Activated T-helper 1 cell treated with anti-CD3 and anti-CD28 coated beads, Interleukin-12 subunit alpha, Interleukin-12 subunit beta, Interleukin-2, Interleukin-4 antibody, amounts not matched to agents 30 ng/mL and 10 ng/mL and 1 ng/mL, durations not matched to agents 14 hours and 24 hours and 36 hours (primary cell): ENCODE measurements around the gene CTBP2. TPM values are rescaled to one million over a fixed set of nuclear protein-coding genes. Genes with fewer than 3 reads are reported as not detected.

Experiments used
- DNase-seq: peaks from one replicate; pipeline ENCODE4 v3.0.0; 2021; ENCODE audit warnings: low spot score
- H3K27ac Mint-ChIP-seq: one replicate; pipeline ENCODE4 v1.8.0; 2021; ENCODE audit warnings: mild to moderate bottlenecking, mixed read lengths
- H3K27me3 Mint-ChIP-seq: one replicate; pipeline ENCODE4 v1.8.0; 2022; ENCODE audit warnings: mild to moderate bottlenecking, moderate library complexity, mixed read lengths; ENCODE audit not compliant: insufficient read depth
- H3K36me3 Mint-ChIP-seq: one replicate; pipeline ENCODE4 v1.8.0; 2021; ENCODE audit warnings: low read depth, mixed read lengths
- H3K4me1 Mint-ChIP-seq: one replicate; pipeline ENCODE4 v1.8.0; 2021; ENCODE audit warnings: low read depth, mixed read lengths
- H3K4me3 Mint-ChIP-seq: one replicate; pipeline ENCODE4 v1.8.0; 2021; ENCODE audit warnings: mild to moderate bottlenecking, moderate library complexity, mixed read lengths
- H3K9me3 Mint-ChIP-seq: one replicate; pipeline ENCODE4 v1.8.0; 2021; ENCODE audit warnings: mixed read lengths
- intact Hi-C: fragments of 100-400 bp; cut with micrococcal nuclease; formaldehyde crosslinking; loops from one replicate; pipeline ENCODE4 v1.15.1; 2024
- total RNA-seq: library from RNA; stranded (reverse); gene quantifications from 2 replicates; pipeline ENCODE4 v1.2.3, GENCODE V29; 2022

CTBP2 gene
- total RNA-seq, 1 donor from 2014 or later = 0.13 TPM

- intact Hi-C loops = no loop called here
- H3K9me3 Mint-ChIP-seq = no peaks in the 10 kb centered on the region
- no peak overlapping the region for H3K27ac Mint-ChIP-seq
- H3K4me1 Mint-ChIP-seq = no peaks in the 10 kb centered on the region
- H3K4me3 Mint-ChIP-seq = no peak overlapping the region
- H3K36me3 Mint-ChIP-seq = no peaks in the 10 kb centered on the region
- no peak for DNase-seq
- H3K27me3 Mint-ChIP-seq = peaks cover 7% of the 10 kb centered on the region
Measured at GRCh38 chr10:125056161-125057132, 103.9 kb downstream of the CTBP2 start.

- Mint-ChIP-seq H3K27ac (no peak overlapping the region), H3K27me3 (peaks cover 6% of the 10 kb centered on the region), H3K4me1 (no peaks in the 10 kb centered on the region), H3K36me3 (no peaks in the 10 kb centered on the region), H3K9me3 (no peaks in the 10 kb centered on the region), H3K4me3 (no peak overlapping the region)
- no peak for DNase-seq
- intact Hi-C loops = no loop called here
Measured at GRCh38 chr10:125055446-125055845, 104.9 kb downstream of the CTBP2 start.

GRCh38 chr10:125054669-125055268, 105.6 kb downstream of the CTBP2 start:
- H3K9me3 Mint-ChIP-seq = no peaks in the 10 kb centered on the region
- H3K36me3 Mint-ChIP-seq = no peaks in the 10 kb centered on the region
- no peak overlapping the region for H3K27ac Mint-ChIP-seq
- no peak overlapping the region for H3K4me3 Mint-ChIP-seq
- no peak for DNase-seq
- no peaks in the 10 kb centered on the region for H3K4me1 Mint-ChIP-seq
- H3K27me3 Mint-ChIP-seq = peaks cover 2% of the 10 kb centered on the region
- intact Hi-C loops = no loop called here

GRCh38 chr10:125054216-125054615, 106.1 kb downstream of the CTBP2 start:
- no peak overlapping the region for H3K4me3 Mint-ChIP-seq

GRCh38 chr10:125052146-125052545, 108.2 kb downstream of the CTBP2 start:
- H3K27ac Mint-ChIP-seq = no peak overlapping the region
- intact Hi-C loops = no loop called here
- no peak overlapping the region for H3K4me3 Mint-ChIP-seq
- H3K36me3 Mint-ChIP-seq = no peaks in the 10 kb centered on the region
- no peaks in the 10 kb centered on the region for H3K4me1 Mint-ChIP-seq
- H3K27me3 Mint-ChIP-seq = peaks cover 5% of the 10 kb centered on the region
- no peaks in the 10 kb centered on the region for H3K9me3 Mint-ChIP-seq
- DNase-seq = no peak

More at GRCh38 chr10:125054216-125054615, 106.1 kb downstream of the CTBP2 start:
- Mint-ChIP-seq H3K9me3 (no peaks in the 10 kb centered on the region), H3K36me3 (no peaks in the 10 kb centered on the region), H3K27ac (no peak overlapping the region), H3K27me3 (peaks cover 3% of the 10 kb centered on the region), H3K4me1 (no peaks in the 10 kb centered on the region)
- intact Hi-C loops = no loop called here
- DNase-seq = no peak

GRCh38 chr10:125050383-125050782, 110.0 kb downstream of the CTBP2 start:
- no peak for DNase-seq
- no peaks in the 10 kb centered on the region for H3K36me3 Mint-ChIP-seq
- intact Hi-C loops = no loop called here
- no peaks in the 10 kb centered on the region for H3K4me1 Mint-ChIP-seq
- no peak overlapping the region for H3K27ac Mint-ChIP-seq
- H3K9me3 Mint-ChIP-seq = no peaks in the 10 kb centered on the region
- H3K4me3 Mint-ChIP-seq = no peak overlapping the region
- peaks cover 5% of the 10 kb centered on the region for H3K27me3 Mint-ChIP-seq

GRCh38 chr10:125049216-125049881, 111.0 kb downstream of the CTBP2 start:
- no peaks in the 10 kb centered on the region for H3K9me3 Mint-ChIP-seq
- no peak overlapping the region for H3K4me3 Mint-ChIP-seq
- DNase-seq = no peak
- no peaks in the 10 kb centered on the region for H3K36me3 Mint-ChIP-seq
- peaks cover 10% of the 10 kb centered on the region for H3K27me3 Mint-ChIP-seq
- intact Hi-C loops = loop anchor here (5.0 kb wide), 1 partner anchor 238 kb away; no protein-coding TSS in a partner anchor
- H3K27ac Mint-ChIP-seq = no peak overlapping the region
- no peaks in the 10 kb centered on the region for H3K4me1 Mint-ChIP-seq

- intact Hi-C loops = loop anchor here (5.0 kb wide), 1 partner anchor 239 kb away; no protein-coding TSS in a partner anchor
- Mint-ChIP-seq H3K27ac (no peak overlapping the region), H3K4me3 (no peak overlapping the region), H3K4me1 (no peaks in the 10 kb centered on the region), H3K9me3 (no peaks in the 10 kb centered on the region), H3K27me3 (peaks cover 8% of the 10 kb centered on the region), H3K36me3 (no peaks in the 10 kb centered on the region)
- DNase-seq = peak; percentile 25
Measured at GRCh38 chr10:125048094-125048864, 112.1 kb downstream of the CTBP2 start.

- peaks cover 5% of the 10 kb centered on the region for H3K27me3 Mint-ChIP-seq
- H3K4me1 Mint-ChIP-seq = no peaks in the 10 kb centered on the region
- intact Hi-C loops = no loop called here
- DNase-seq = no peak
- H3K27ac Mint-ChIP-seq = no peak overlapping the region
- H3K36me3 Mint-ChIP-seq = no peaks in the 10 kb centered on the region
- no peak overlapping the region for H3K4me3 Mint-ChIP-seq
- H3K9me3 Mint-ChIP-seq = no peaks in the 10 kb centered on the region
Measured at GRCh38 chr10:125043841-125044658, 116.3 kb downstream of the CTBP2 start.

GRCh38 chr10:125041856-125042506, 118.4 kb downstream of the CTBP2 start:
- H3K36me3 Mint-ChIP-seq = no peaks in the 10 kb centered on the region
- H3K4me3 Mint-ChIP-seq = no peak overlapping the region
- intact Hi-C loops = no loop called here
- DNase-seq = no peak
- no peak overlapping the region for H3K27ac Mint-ChIP-seq
- no peaks in the 10 kb centered on the region for H3K4me1 Mint-ChIP-seq
- H3K27me3 Mint-ChIP-seq = peaks cover 6% of the 10 kb centered on the region
- H3K9me3 Mint-ChIP-seq = no peaks in the 10 kb centered on the region

- no peak overlapping the region for H3K27ac Mint-ChIP-seq
- H3K36me3 Mint-ChIP-seq = no peaks in the 10 kb centered on the region
- H3K27me3 Mint-ChIP-seq = peaks cover 2% of the 10 kb centered on the region
- H3K9me3 Mint-ChIP-seq = no peaks in the 10 kb centered on the region
- no peak overlapping the region for H3K4me3 Mint-ChIP-seq
- no peak for DNase-seq
- intact Hi-C loops = no loop called here
- H3K4me1 Mint-ChIP-seq = no peaks in the 10 kb centered on the region
Measured at GRCh38 chr10:125039354-125039769, 121.0 kb downstream of the CTBP2 start.
